Tibial nerve (tissue), 4 donors: ENCODE data around the gene BMPR1B. TPM values are rescaled to one million over a fixed set of nuclear protein-coding genes. Genes with fewer than 3 reads are reported as not detected.

Experiments used
- DNase-seq, 2 donors: peaks; one replicate each; pipeline ENCODE4 v3.0.0-alpha.2; 2019; ENCODE audit warnings: low spot score in 2 of 2
- H3K27ac ChIP-seq, 4 donors: fragments of 200-600 bp; sonication (generic) in 3 of 4; one replicate each; pipeline ENCODE4 v1.5.1; 2017 to 2019; ENCODE audit warnings: mild to moderate bottlenecking in 1 of 4
- H3K27me3 ChIP-seq, 2 donors: fragments of 200-600 bp; sonication (generic) in 1 of 2; one replicate each; pipeline versions ENCODE4 v1.5.1 to v1.6.0; 2017 to 2019
- H3K36me3 ChIP-seq, 3 donors: fragments of 200-600 bp; sonication (generic); one replicate each; pipeline ENCODE4 v1.5.1; 2018 to 2019
- H3K4me1 ChIP-seq, 4 donors: fragments of 200-600 bp; sonication (generic) in 3 of 4; one replicate each; pipeline ENCODE4 v1.5.1; 2017 to 2019
- H3K4me3 ChIP-seq, 4 donors: fragments of 200-600 bp; sonication (generic) in 3 of 4; one replicate each; pipeline ENCODE4 v1.5.1; 2017 to 2019; ENCODE audit warnings: mild to moderate bottlenecking in 1 of 4, moderate library complexity in 1 of 4
- H3K9me3 ChIP-seq, 4 donors: fragments of 200-600 bp; sonication (generic) in 3 of 4; one replicate each; pipeline ENCODE4 v1.5.1; 2017 to 2019
- CTCF ChIP-seq, 5 experiments: fragments of 200-600 bp in 3 of 5; fragments of 450-650 bp in 2 of 5; sonication (generic) in 3 of 5; IDR thresholded peaks; one replicate each; pipeline ENCODE4 v1.5.1; 2016 to 2019; ENCODE audit warnings: antibody characterized with exemption in 5 of 5, mild to moderate bottlenecking in 3 of 5, moderate library complexity in 2 of 5
- EP300 ChIP-seq, 2 donors: sonication (generic); formaldehyde crosslinking; IDR thresholded peaks; one replicate each; pipeline ENCODE4 v1.6.1; 2017; ENCODE audit warnings: antibody characterized with exemption in 2 of 2, mild to moderate bottlenecking in 1 of 2
- POLR2A ChIP-seq, 2 donors: fragments of 450-650 bp; IDR thresholded peaks; one replicate each; pipeline ENCODE4 v1.6.1; 2017; ENCODE audit warnings: antibody characterized with exemption in 2 of 2, mild to moderate bottlenecking in 2 of 2, moderate library complexity in 2 of 2
- WGBS, 2 donors: methylation state at CpG; one replicate each; pipeline ENCODE4 v1.1.5; 2018; 5-methylcytosine and 5-hydroxymethylcytosine counted together
- total RNA-seq, 4 donors: library from RNA; depleted of rRNA; stranded (reverse); fragments of >200 nt; gene quantifications; one replicate each; pipeline ENCODE4 v1.1.0, GENCODE V29; 2016

Gene BMPR1B
- total RNA-seq, 4 donors from 2014 or later, result 9.3 to 32.1 (median 26.1) TPM

- TF ChIP-seq CTCF (IDR thresholded peaks at IDR 0.05), result no peak
- TF ChIP-seq POLR2A (IDR thresholded peaks at IDR 0.05), result no peak
- no peak for TF ChIP-seq EP300 (IDR thresholded peaks at IDR 0.05)
- H3K27me3 ChIP-seq, result no peaks in the 10 kb centered on the region
- no peaks in the 10 kb centered on the region for H3K36me3 ChIP-seq
- no peaks in the 10 kb centered on the region for H3K9me3 ChIP-seq
- H3K27ac ChIP-seq, result no peak overlapping the region
- DNase-seq, result no peak
- WGBS, 2 donors, result 88 to 89% methylated on average over 7 of the region's 7 CpGs
- peaks cover 0 to 50% (median 2%) of the 10 kb centered on the region in 4 donors for H3K4me1 ChIP-seq
- no peak overlapping the region for H3K4me3 ChIP-seq
Measured at GRCh38 chr4:94897023-94897422, 139.3 kb downstream of the BMPR1B start.

- Histone ChIP-seq H3K36me3 (no peaks in the 10 kb centered on the region), H3K27me3 (no peaks in the 10 kb centered on the region), H3K4me3 (no peak overlapping the region), H3K4me1 (peaks cover 0 to 31% (median 0%) of the 10 kb centered on the region in 4 donors), H3K9me3 (no peaks in the 10 kb centered on the region), H3K27ac (no peak overlapping the region)
- TF ChIP-seq CTCF (IDR thresholded peaks at IDR 0.05) (no peak), EP300 (IDR thresholded peaks at IDR 0.05) (no peak), POLR2A (IDR thresholded peaks at IDR 0.05) (no peak)
- DNase-seq, result no peak
- 38 to 47% methylated on average over 3 of the region's 3 CpGs for WGBS, 2 donors
Measured at GRCh38 chr4:94905511-94905910, 147.8 kb downstream of the BMPR1B start.

GRCh38 chr4:94909645-94910044, 151.9 kb downstream of the BMPR1B start:
- H3K4me3 ChIP-seq, result no peak overlapping the region
- no peak overlapping the region for H3K27ac ChIP-seq
- DNase-seq, result no peak
- 80 to 82% methylated on average over 3 of the region's 3 CpGs for WGBS, 2 donors
- H3K36me3 ChIP-seq, result no peaks in the 10 kb centered on the region
- no peaks in the 10 kb centered on the region for H3K27me3 ChIP-seq
- no peaks in the 10 kb centered on the region for H3K9me3 ChIP-seq
- H3K4me1 ChIP-seq, result peaks cover 0 to 11% (median 0%) of the 10 kb centered on the region in 4 donors
- TF ChIP-seq CTCF (IDR thresholded peaks at IDR 0.05) (no peak), EP300 (IDR thresholded peaks at IDR 0.05) (no peak), POLR2A (IDR thresholded peaks at IDR 0.05) (no peak)

- Histone ChIP-seq H3K36me3 (no peaks in the 10 kb centered on the region), H3K4me3 (no peak overlapping the region), H3K27ac (no peak overlapping the region), H3K9me3 (peaks cover 0 to 6% (median 0%) of the 10 kb centered on the region in 4 donors), H3K27me3 (no peaks in the 10 kb centered on the region), H3K4me1 (peaks cover 0 to 2% (median 0%) of the 10 kb centered on the region in 4 donors)
- no peak for DNase-seq
- no peak for TF ChIP-seq CTCF (IDR thresholded peaks at IDR 0.05)
- TF ChIP-seq EP300 (IDR thresholded peaks at IDR 0.05), result no peak
- no peak for TF ChIP-seq POLR2A (IDR thresholded peaks at IDR 0.05)
- whole genome bisulfite sequencing, 2 donors, result 96 to 100% methylated on average over 1 of the region's 1 CpG
Measured at GRCh38 chr4:94911106-94911505, 153.4 kb downstream of the BMPR1B start.

GRCh38 chr4:94912606-94913005, 154.9 kb downstream of the BMPR1B start:
- Histone ChIP-seq H3K36me3 (peaks cover 0 to 8% (median 0%) of the 10 kb centered on the region in 3 donors), H3K9me3 (peaks cover 0 to 19% (median 4%) of the 10 kb centered on the region in 4 donors), H3K4me1 (no peaks in the 10 kb centered on the region), H3K27me3 (no peaks in the 10 kb centered on the region), H3K4me3 (no peak overlapping the region), H3K27ac (no peak overlapping the region)
- DNase-seq, result no peak
- 93 to 95% methylated on average over 2 of the region's 2 CpGs for WGBS, 2 donors
- no peak for TF ChIP-seq POLR2A (IDR thresholded peaks at IDR 0.05)
- no peak for TF ChIP-seq CTCF (IDR thresholded peaks at IDR 0.05)
- no peak for TF ChIP-seq EP300 (IDR thresholded peaks at IDR 0.05)
